Smooth muscle cell (in vitro differentiated cells): ENCODE results near the gene ZNF101. TPM values are rescaled to one million over a fixed set of nuclear protein-coding genes. Genes with fewer than 3 reads are reported as not detected.
"Not testable (repeated sequence)": the region's sequence is repeated elsewhere in the genome, so short reads cannot be mapped to it uniquely, and the experiment has no call there.

ENCODE experiments used
- DNase-seq: peaks from one replicate; lab custom pipeline; 2025; ENCODE audit not compliant: unreplicated experiment; lab: John Stamatoyannopoulos, UW
- H2AFZ ChIP-seq: fragments of 200-600 bp; sonication (generic); 2 replicates; pipeline ENCODE4 v1.6.0; 2016; ENCODE audit warnings: antibody characterized with exemption, low read depth, mild to moderate bottlenecking
- H3F3A ChIP-seq: fragments of 200-600 bp; sonication (generic); 2 replicates; pipeline ENCODE4 v1.6.0; 2017; ENCODE audit warnings: antibody characterized with exemption, low read depth
- H3K27ac ChIP-seq: fragments of 200-600 bp; sonication (generic); 2 replicates; pipeline ENCODE4 v1.5.1; 2016; ENCODE audit warnings: low read depth, mild to moderate bottlenecking
- H3K27me3 ChIP-seq: fragments of 200-600 bp; sonication (generic); 2 replicates; pipeline ENCODE4 v1.6.1; 2016; ENCODE audit warnings: low read depth, mild to moderate bottlenecking
- H3K36me3 ChIP-seq: fragments of 200-600 bp; sonication (generic); 2 replicates; pipeline ENCODE4 v1.5.1; 2016; ENCODE audit warnings: low read depth
- H3K4me1 ChIP-seq: fragments of 200-600 bp; sonication (generic); 2 replicates; pipeline ENCODE4 v1.5.1; 2016; ENCODE audit warnings: low read depth
- H3K4me2 ChIP-seq: fragments of 200-600 bp; sonication (generic); 2 replicates; pipeline ENCODE4 v1.6.0; 2016; ENCODE audit warnings: mild to moderate bottlenecking
- H3K4me3 ChIP-seq: fragments of 200-600 bp; sonication (generic); 2 replicates; pipeline ENCODE4 v1.5.1; 2016; ENCODE audit warnings: mild to moderate bottlenecking
- H3K79me2 ChIP-seq: fragments of 200-600 bp; sonication (generic); 2 replicates; pipeline ENCODE4 v1.6.0; 2016; ENCODE audit warnings: low read depth, mild to moderate bottlenecking
- H3K9ac ChIP-seq: fragments of 200-600 bp; sonication (generic); 2 replicates; pipeline ENCODE4 v1.6.0; 2016; ENCODE audit warnings: low read depth
- H3K9me3 ChIP-seq: fragments of 200-600 bp; sonication (generic); replicated peaks from 2 replicates; pipeline ENCODE4 v1.5.1; 2016; ENCODE audit warnings: low read depth
- H4K20me1 ChIP-seq: fragments of 200-600 bp; sonication (generic); 2 replicates; pipeline ENCODE4 v1.6.0; 2016; ENCODE audit warnings: low read depth
- CTCF ChIP-seq: fragments of 200-600 bp; sonication (generic); IDR thresholded peaks from 2 replicates; pipeline ENCODE4 v1.5.1; 2017; ENCODE audit warnings: borderline replicate concordance, mild to moderate bottlenecking, antibody characterized with exemption; ENCODE audit not compliant: insufficient read depth, poor library complexity, severe bottlenecking
- WGBS: methylation state at CpG from one replicate; pipeline ENCODE4 v1.1.7; 2016; ENCODE audit warnings: low lambda C conversion rate; 5-methylcytosine and 5-hydroxymethylcytosine counted together
- polyA plus RNA-seq: library from polyadenylated mRNA; unstranded; fragments of >200 nt; fragmentation: Nextera tagmentation; extraction: Ambion mirVana; gene quantifications from 2 replicates; pipeline ENCODE4 v1.2.1, GENCODE V29; 2016
- total RNA-seq: library from RNA; depleted of rRNA; stranded (reverse); fragments of >200 nt; gene quantifications from 2 replicates; pipeline ENCODE4 v1.2.3, GENCODE V29; 2014

Gene ZNF101
- total and polyA plus RNA-seq, 2 experiments from 2014 or later: 0.83 to 5.4 TPM

GRCh38 chr19:19662344-19662743 lies 6.3 kb upstream of the ZNF101 start:
- TF ChIP-seq CTCF: no peak
- no peaks in the 10 kb centered on the region for H3K36me3 ChIP-seq
- no peak for DNase-seq
- no peaks in the 10 kb centered on the region for H3F3A ChIP-seq
- peaks cover 31% of the 10 kb centered on the region for H4K20me1 ChIP-seq
- no peaks in the 10 kb centered on the region for H3K27me3 ChIP-seq
- H2AFZ ChIP-seq: no peak overlapping the region
- peak overlapping the region; percentile 65 for H3K4me3 ChIP-seq
- H3K4me2 ChIP-seq: peak overlapping the region; percentile 95
- peaks cover 15% of the 10 kb centered on the region for H3K4me1 ChIP-seq
- WGBS: 79% methylated on average over 8 of the region's 8 CpGs
- H3K9ac ChIP-seq: peak overlapping the region; percentile 74
- H3K9me3 ChIP-seq: no peaks in the 10 kb centered on the region
- no peak overlapping the region for H3K27ac ChIP-seq
- H3K79me2 ChIP-seq: peaks cover 34% of the 10 kb centered on the region

GRCh38 chr19:19662871-19663255 lies 5.8 kb upstream of the ZNF101 start:
- Histone ChIP-seq H3K27me3 (no peaks in the 10 kb centered on the region), H2AFZ (no peak overlapping the region), H3F3A (no peaks in the 10 kb centered on the region), H3K4me1 (peaks cover 15% of the 10 kb centered on the region), H3K4me3 (peak overlapping the region; percentile 65), H3K79me2 (peaks cover 34% of the 10 kb centered on the region), H3K9ac (peak overlapping the region; percentile 74), H3K4me2 (peak overlapping the region; percentile 95), H3K9me3 (no peaks in the 10 kb centered on the region), H3K36me3 (no peaks in the 10 kb centered on the region), H3K27ac (peak overlapping the region; percentile 67), H4K20me1 (peaks cover 31% of the 10 kb centered on the region)
- WGBS: 10% methylated on average over 17 of the region's 17 CpGs
- DNase-seq: no peak
- TF ChIP-seq CTCF: no peak

GRCh38 chr19:19663256-19664120 lies 5.2 kb upstream of the ZNF101 start, which contains the start of gene ATP13A1:
Gene ATP13A1, minus strand, starts transcription at chr19:19663676. Its CDS starts 10 bp downstream, at chr19:19663666.
- no peaks in the 10 kb centered on the region for H3F3A ChIP-seq
- no peaks in the 10 kb centered on the region for H3K36me3 ChIP-seq
- H3K4me3 ChIP-seq: peak within 1 kb of the TSS; percentile 65
- peaks cover 31% of the 10 kb centered on the region for H4K20me1 ChIP-seq
- peak within 1 kb of the TSS; percentile 95 for H3K4me2 ChIP-seq
- H3K4me1 ChIP-seq: peaks cover 15% of the 10 kb centered on the region
- peak within 1 kb of the TSS; percentile 74 for H3K9ac ChIP-seq
- 2% methylated on average over 76 of the region's 85 CpGs for WGBS
- no peak for TF ChIP-seq CTCF
- H2AFZ ChIP-seq: peak within 1 kb of the TSS; percentile 78
- no peaks in the 10 kb centered on the region for H3K27me3 ChIP-seq
- DNase-seq: peak; percentile 98
- peak within 1 kb of the TSS; percentile 67 for H3K27ac ChIP-seq
- peaks cover 34% of the 10 kb centered on the region for H3K79me2 ChIP-seq
- H3K9me3 ChIP-seq: no peaks in the 10 kb centered on the region

GRCh38 chr19:19665420-19665948 lies 3.2 kb upstream of the ZNF101 start:
- H4K20me1 ChIP-seq: peaks cover 20% of the 10 kb centered on the region
- not testable (repeated sequence) for H2AFZ ChIP-seq, H3K27me3 ChIP-seq, H3K36me3 ChIP-seq, H3K9me3 ChIP-seq, H3K4me2 ChIP-seq, H3K4me3 ChIP-seq, DNase-seq, H3K27ac ChIP-seq, H3F3A ChIP-seq, H3K9ac ChIP-seq
- H3K79me2 ChIP-seq: peaks cover 35% of the 10 kb centered on the region
- 97% methylated on average over 22 of the region's 22 CpGs for WGBS
- H3K4me1 ChIP-seq: peaks cover 23% of the 10 kb centered on the region
